Type B pancreatic cell (in vitro differentiated cells): ENCODE data around the gene WAPL. TPM values are rescaled to one million over a fixed set of nuclear protein-coding genes. Genes with fewer than 3 reads are reported as not detected.
"Not testable (repeated sequence)": the region's sequence is repeated elsewhere in the genome, so short reads cannot be mapped to it uniquely, and the experiment has no call there.

Experiments
- DNase-seq: peaks from one replicate; pipeline ENCODE4 v3.0.0; 2021; ENCODE audit warnings: mixed read lengths; ENCODE audit not compliant: unreplicated experiment; ENCODE audit errors: extremely low spot score
- H3K27ac Mint-ChIP-seq: 2 replicates; pipeline ENCODE4 v1.8.0; 2021; ENCODE audit warnings: mild to moderate bottlenecking, mixed read lengths
- H3K27me3 Mint-ChIP-seq: 2 replicates; pipeline ENCODE4 v1.8.0; 2021; ENCODE audit warnings: mixed read lengths
- H3K36me3 Mint-ChIP-seq: 2 replicates; pipeline ENCODE4 v1.8.0; 2021; ENCODE audit warnings: mixed read lengths
- H3K4me1 Mint-ChIP-seq: one replicate; pipeline ENCODE4 v1.8.0; 2021; ENCODE audit warnings: mixed read lengths; ENCODE audit not compliant: unreplicated experiment
- H3K4me3 Mint-ChIP-seq: 2 replicates; pipeline ENCODE4 v1.8.0; 2021; ENCODE audit warnings: mild to moderate bottlenecking, mixed read lengths
- H3K9me3 Mint-ChIP-seq: 2 replicates; pipeline ENCODE4 v1.8.0; 2021; ENCODE audit warnings: mixed read lengths
- CTCF ChIP-seq: fragments of 200-600 bp; sonication (generic); conservative IDR thresholded peaks from 2 replicates; pipeline ENCODE4 v1.5.0; 2021; ENCODE audit warnings: antibody characterized with exemption, mild to moderate bottlenecking
- long read RNA-seq: library from polyadenylated mRNA; unstranded; transcript quantifications from one replicate; pipeline ENCODE4 v2.0.0, GENCODE V29; 2020
- total RNA-seq: library from RNA; stranded (reverse); gene quantifications from 2 replicates; pipeline ENCODE4 v1.2.1, GENCODE V29; 2021; ENCODE audit warnings: low replicate concordance

The WAPL gene
- 41.3 and 42.4 TPM in 2 replicates for total RNA-seq
- long read RNA-seq, partial matches to known transcripts, result 26 of 34 reads
- long read RNA-seq, other reads (novel, unspliced or antisense), result 8 of 34 reads

- Mint-ChIP-seq H3K27ac (peak within 1 kb of the TSS; percentile 96), H3K27me3 (no peaks in the 10 kb centered on the region), H3K4me1 (peaks cover 38% of the 10 kb centered on the region), H3K36me3 (peaks cover 11% of the 10 kb centered on the region), H3K4me3 (peak within 1 kb of the TSS; percentile 98), H3K9me3 (no peaks in the 10 kb centered on the region)
- no peak for TF ChIP-seq CTCF
- DNase-seq, result peak; percentile 97
Observed at GRCh38 chr10:86521678-86522509, at the start of gene WAPL. Gene WAPL, minus strand, starts transcription at chr10:86521792. Its CDS starts 3,723 bp downstream, at chr10:86518069.

GRCh38 chr10:86569335-86569734, 47.7 kb upstream of the WAPL start:
- H3K27ac Mint-ChIP-seq, result no peak overlapping the region
- H3K9me3 Mint-ChIP-seq, result peaks cover 5% of the 10 kb centered on the region
- no peaks in the 10 kb centered on the region for H3K27me3 Mint-ChIP-seq
- TF ChIP-seq CTCF, result no peak
- H3K36me3 Mint-ChIP-seq, result no peaks in the 10 kb centered on the region
- H3K4me1 Mint-ChIP-seq, result no peaks in the 10 kb centered on the region
- DNase-seq, result no peak
- no peak overlapping the region for H3K4me3 Mint-ChIP-seq

- not testable (repeated sequence) for H3K27me3 Mint-ChIP-seq, H3K36me3 Mint-ChIP-seq, H3K4me1 Mint-ChIP-seq, DNase-seq, H3K4me3 Mint-ChIP-seq, H3K9me3 Mint-ChIP-seq
- peak overlapping the region; percentile 57 for H3K27ac Mint-ChIP-seq
- peak; percentile 44 for TF ChIP-seq CTCF
Observed at GRCh38 chr10:86566518-86566917, 44.9 kb upstream of the WAPL start.

GRCh38 chr10:86563338-86563737, 41.7 kb upstream of the WAPL start:
- H3K27ac Mint-ChIP-seq, DNase-seq, H3K4me3 Mint-ChIP-seq, H3K9me3 Mint-ChIP-seq, H3K4me1 Mint-ChIP-seq, H3K27me3 Mint-ChIP-seq, H3K36me3 Mint-ChIP-seq: not testable (repeated sequence)

- not testable (repeated sequence) for DNase-seq, H3K36me3 Mint-ChIP-seq, H3K4me1 Mint-ChIP-seq, H3K9me3 Mint-ChIP-seq, H3K4me3 Mint-ChIP-seq, H3K27me3 Mint-ChIP-seq, H3K27ac Mint-ChIP-seq
Observed at GRCh38 chr10:86558695-86559094, 37.1 kb upstream of the WAPL start.

GRCh38 chr10:86556933-86557649, 35.5 kb upstream of the WAPL start:
- Mint-ChIP-seq H3K36me3 (no peaks in the 10 kb centered on the region), H3K4me1 (no peaks in the 10 kb centered on the region), H3K27ac (no peak overlapping the region), H3K9me3 (no peaks in the 10 kb centered on the region), H3K27me3 (no peaks in the 10 kb centered on the region), H3K4me3 (no peak overlapping the region)
- no peak for DNase-seq
- no peak for TF ChIP-seq CTCF
